ENCODE data around the gene BORCS6.

Gene BORCS6

DNA sequence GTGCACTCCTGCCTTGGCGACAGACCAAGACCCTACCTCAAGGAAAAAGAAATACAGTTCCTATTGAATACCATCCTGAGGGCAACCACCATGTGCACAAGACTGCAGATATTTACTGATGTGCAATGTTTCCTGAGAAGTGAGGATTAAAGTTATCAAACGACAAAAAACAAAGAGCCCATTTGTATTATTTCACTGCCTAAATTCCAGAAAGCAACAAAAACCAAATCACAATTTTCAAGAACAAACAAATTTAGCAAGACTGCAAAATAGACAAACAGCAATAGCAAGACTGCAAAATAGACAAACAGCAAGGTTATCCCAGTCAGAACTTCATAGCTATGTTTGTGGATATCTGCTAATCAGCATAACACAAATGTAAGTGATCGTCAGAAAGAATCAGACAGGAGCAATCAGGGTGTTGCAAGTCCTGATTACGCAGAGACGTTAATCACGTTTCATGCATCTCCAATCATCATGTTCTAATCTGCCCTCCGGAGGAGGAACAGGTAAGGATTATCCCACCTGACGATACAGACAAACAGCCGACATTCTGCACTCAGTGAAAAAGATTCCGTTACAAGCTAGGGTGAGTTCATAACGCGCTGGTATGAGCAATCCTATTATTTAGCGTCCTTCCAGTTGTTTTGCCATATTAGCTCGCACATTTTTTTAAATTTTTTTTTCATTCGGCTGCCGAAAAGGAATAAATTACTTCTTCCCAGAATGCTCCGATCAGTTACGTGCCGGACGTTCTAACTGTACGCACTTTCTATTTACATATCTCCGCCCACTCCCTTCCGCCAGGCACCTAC, 16.7 kb downstream of the BORCS6 start:
- peak; percentile 99 for DNase-seq

- DNase-seq = peak; percentile 91
Measured at GRCh38 chr17:8170186-8170585, 19.8 kb downstream of the BORCS6 start.

- no peak for DNase-seq
Measured at GRCh38 chr17:8167526-8167925, 22.5 kb downstream of the BORCS6 start.

- no peak for DNase-seq
Measured at GRCh38 chr17:8166731-8167130, 23.2 kb downstream of the BORCS6 start.

DNA sequence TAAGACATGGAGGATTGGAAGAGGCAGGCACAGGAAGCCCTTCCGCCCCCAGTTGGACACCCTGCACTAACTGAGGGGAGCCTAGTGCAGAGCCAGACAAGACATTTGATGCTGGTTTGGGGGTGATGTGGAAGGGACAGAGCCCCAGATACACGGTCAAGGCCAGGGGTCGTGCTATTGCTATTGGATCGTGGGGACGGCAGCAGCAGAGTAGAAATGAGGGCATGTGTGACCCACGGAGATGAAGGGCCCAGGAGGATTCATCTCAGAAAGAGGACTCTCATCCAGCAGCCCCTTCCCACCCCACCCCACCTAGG, 25.2 kb downstream of the BORCS6 start:
- no peak for DNase-seq

DNA sequence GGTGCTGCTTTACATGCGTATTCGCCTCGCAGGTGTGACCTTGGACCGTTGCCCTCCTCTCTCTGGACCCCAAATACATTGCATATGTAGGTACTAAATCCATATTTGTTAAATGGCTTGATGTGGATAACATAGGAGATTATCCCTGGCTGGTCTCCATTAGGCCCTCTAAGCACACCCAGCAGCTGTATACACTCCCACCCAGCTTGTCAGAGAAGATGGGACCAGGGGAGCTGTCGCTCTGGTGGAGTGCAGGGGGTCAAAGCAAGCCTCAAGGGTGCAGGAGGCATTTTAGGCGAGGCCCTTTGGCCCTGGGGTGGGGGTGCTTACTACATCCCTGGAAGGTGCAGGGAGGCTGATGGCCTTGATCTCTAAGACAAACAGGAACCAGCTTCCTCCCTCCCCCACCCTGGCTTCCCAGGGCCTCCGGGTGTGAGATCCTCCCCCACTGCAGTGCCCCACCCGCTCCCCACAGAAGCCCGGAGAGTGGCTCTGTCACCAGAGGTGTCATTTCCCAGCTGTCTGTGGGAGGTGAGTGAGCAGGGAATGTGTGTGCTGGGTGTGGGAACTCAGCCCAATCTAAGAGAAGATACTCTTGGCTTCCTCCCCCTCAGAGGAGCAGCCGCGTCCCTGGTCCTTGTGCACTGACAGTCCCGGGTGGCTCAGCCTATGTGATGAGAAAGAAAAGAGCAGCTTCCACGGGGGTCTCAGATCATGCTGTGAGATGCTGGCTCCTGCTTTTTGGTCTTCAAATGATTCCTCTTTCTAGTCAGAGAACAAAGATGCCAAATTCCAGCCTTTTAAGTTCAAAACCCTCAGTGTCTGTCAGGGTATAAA, 25.8 kb downstream of the BORCS6 start:
- peak; percentile 96 for DNase-seq

DNA sequence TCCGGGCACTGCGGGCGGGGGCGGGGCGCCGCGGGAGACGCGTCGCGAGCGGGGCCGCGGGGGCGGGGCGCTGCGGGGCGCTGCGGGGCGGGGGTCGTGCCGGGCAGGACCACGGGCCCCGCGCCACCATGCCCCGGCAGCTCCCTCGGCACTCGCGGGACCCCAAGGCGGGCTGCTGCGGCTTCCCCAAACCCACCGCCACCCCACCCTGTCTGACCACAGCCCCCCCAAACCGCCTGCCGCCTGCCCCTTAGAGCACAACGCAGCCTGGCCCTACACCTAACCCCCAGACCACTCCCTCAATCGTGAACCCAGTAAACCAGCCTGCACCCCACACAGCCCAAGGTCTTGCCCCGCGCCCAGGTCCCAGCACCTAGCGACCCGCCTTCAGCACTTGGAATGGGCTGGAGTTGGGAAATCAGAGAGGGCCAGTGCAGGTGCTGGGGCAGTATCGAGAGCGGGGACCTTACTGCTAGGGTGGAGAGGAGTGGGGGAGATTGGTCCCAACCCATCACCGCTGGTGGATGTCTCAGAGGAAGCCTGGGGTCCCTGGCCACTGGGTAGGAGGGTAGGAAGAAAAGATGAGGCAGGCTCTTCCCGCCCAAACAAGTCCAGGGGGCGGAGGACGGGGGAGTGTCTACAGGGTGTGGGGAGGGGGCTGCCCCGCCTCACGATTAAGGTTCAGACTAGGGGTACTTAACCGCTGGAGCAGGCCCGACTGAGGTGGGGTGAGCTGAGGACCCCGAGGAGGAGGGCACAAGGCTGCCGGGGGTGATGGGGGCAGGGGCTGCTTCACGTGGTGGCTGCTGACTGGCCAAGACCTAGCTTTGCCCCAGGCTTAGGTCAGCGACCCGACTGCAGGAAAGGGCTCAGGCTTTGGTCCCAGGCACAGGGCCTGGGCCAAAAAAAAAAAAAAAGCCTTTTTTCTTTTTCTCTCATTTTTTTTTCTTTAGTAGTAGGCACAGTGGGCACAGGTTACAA, 26.7 kb downstream of the BORCS6 start:
- peak; percentile 90 for DNase-seq

DNA sequence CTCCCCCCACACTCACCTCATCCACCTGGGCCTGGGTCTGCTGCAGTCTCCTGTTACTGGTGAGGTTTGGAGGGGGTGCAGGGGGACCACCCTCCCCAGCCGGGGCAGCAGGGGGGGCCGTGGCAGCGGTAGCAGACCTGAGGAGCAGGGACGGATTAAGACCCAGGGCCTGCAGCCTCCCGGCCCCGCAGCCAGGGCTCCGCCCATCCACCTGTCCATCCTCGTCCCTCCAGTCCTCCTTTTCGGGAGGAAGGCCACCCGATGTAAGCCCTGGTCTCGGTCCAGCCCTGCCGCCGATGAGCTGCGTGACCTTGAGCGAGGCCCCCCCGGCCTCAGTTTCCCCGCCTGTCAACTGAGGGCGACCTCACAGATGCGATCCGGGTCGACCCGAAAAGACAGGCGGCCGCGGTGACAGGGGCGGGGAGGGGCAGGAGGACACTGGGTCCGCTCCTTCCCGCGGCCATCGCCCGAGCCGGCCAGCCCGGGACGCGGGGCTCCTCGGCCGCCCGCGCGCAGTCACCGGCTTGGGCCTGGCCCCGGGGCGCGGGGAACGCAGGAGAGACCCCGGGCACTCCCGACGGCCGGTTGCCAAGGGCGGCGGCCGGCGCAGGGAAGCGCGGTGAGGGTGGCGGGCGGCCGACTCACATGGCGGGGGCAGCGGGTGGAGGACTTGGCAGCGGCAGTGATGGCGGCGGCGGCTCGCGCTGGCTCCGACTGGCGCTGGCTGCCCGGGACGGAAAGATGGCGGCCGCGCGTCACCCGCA, 27.6 kb downstream of the BORCS6 start, which contains the start of gene VAMP2:
TSS of gene VAMP2 (minus strand) at position 716 of the 764 bp plus-strand sequence. CDS start at position 647, 69 bp downstream.
- DNase-seq = peak; percentile 77

DNA sequence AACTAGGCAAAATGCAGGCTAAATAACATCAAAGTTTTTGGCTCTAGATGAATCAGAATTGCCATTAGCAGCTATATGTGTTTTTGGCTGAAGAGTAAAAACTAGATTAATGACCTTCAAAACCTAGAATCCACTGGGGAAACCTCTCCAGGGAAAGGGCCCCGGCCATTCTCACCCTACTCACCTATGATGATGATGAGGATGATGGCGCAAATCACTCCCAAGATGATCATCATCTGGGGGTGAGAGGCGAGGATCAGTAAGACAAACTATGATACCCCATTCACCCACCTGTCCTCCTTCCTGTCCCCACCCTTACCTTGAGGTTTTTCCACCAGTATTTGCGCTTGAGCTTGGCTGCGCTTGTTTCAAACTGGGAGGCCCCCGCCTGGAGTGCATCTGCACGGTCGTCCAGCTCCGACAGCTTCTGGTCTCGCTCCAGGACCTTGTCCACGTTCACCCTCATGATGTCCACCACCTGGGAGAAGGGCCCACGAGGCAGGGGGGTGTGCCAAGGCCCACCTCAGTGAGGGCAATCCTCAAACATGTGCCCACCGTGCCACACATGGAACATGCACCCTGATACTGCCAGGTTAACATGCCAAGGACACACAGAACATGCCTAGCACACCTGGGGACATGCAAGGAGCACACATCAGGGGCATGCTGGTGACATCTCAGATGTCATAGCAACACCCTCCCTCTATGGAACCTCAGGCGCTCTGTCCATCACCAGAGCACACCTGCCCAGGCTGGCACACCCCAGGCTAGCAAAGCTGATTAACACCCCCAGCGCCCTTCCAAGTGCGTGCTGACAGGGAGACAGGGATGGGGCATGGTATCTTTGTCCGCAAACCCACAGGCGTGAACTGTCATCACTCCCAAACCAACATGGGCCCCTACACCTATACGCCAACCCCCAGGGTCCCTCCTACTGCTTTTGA, 28.4 kb downstream of the BORCS6 start:
- no peak for DNase-seq

- no peak for DNase-seq
Measured at GRCh38 chr17:8160741-8161221, 29.2 kb downstream of the BORCS6 start.

DNA sequence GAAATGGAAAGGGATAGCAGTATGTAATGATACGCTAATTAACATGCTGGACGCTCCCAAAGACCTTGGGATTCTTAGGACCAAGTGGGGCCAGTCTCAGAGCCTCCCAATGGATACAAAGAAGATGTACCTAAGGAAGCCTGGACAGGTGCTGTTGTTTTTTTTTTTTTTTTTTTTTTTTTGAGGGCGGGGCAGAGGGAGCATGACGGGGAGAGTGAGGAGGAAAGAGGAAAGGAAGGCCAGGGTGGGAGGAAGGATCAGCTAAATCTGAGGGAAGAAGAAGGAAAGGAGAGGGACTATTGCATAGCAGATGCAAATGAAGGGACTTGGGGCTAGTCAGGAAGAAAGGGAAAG, 29.8 kb downstream of the BORCS6 start:
- no peak for DNase-seq

DNA sequence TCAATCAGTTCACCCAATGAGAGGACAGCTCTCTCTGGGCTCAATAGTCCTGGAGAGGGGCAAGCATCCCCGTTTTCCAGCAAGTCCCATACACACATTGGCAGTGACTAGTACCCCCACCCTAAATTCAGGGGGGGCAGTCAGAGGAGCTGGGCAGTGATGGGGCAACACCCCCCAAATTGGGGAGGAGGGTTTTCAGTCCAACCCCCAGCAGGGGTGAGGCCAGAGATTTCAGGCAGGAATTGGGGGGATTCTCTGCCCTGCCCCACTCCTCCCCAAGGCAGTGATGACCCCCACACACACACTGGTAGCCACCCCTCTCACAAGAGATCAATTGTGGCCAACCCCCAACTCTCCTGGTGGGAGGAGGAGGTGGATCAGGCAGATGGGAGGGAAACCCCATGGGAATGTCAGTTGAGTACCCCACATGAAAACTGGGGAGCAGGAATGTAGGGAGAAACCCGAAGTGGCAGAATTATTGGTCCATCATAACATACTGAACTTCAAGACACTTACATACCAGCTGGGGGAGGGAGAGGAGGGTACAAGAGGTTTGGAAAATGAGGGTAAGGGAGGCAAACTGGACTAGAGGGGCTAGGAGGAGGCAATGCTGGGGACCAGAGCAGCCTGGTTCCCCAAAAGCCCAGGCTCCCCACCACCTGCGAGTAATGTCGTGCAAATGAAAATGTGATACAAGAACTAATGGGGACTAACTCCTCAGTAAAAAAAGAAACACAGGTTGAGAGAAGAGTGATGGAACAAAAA, 30.3 kb downstream of the BORCS6 start:
- no peak for DNase-seq

- no peak for DNase-seq
Measured at GRCh38 chr17:8159032-8159400, 31.0 kb downstream of the BORCS6 start.

GRCh38 chr17:8158267-8159031, 31.5 kb downstream of the BORCS6 start:
- DNase-seq = peak; percentile 96

GRCh38 chr17:8156246-8156992, 33.6 kb downstream of the BORCS6 start:
- DNase-seq = peak; percentile 100

GRCh38 chr17:8155996-8156245, 34.1 kb downstream of the BORCS6 start:
- DNase-seq = no peak

GRCh38 chr17:8155231-8155995, 34.6 kb downstream of the BORCS6 start:
- no peak for DNase-seq

DNA sequence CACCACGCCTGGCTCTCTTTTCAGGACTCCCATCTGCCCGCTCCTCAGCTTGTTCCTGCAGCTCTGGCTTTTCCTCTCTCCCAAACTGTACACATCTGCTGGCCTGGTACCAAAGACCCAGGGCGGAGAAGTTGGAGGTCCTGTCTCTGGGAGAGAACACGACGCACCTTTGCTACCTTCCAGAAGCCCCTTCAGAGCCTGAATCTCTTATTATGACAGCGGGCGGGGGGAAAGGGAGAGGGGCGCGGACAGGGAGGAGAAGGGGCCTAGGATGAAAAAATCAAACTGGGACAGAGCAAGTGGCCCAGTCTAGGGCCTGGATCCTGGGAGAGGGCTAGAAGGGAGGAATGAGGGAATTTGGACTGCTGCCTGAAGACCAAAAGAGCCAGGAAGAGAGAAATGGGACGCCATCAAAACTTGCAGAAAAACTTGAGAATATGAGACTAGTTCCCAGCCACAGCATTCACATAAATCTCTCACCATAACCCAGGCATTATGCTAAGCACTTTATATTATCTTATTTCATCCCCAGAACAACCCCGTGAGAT, 35.3 kb downstream of the BORCS6 start:
- DNase-seq = no peak

Data from NCI-H82 (cell line).